GM19351 (cell line): ENCODE data around the gene OXSR1.
A peak's percentile ranks its signal among the peaks of the same experiment; 100 is the strongest.

Source experiments
- ATAC-seq: cut with Tn5 transposase; IDR thresholded peaks from one replicate; pipeline ENCODE4 v1.9.1; 2021; ENCODE audit warnings: mild to moderate bottlenecking, moderate library complexity; ENCODE audit not compliant: unreplicated experiment

Gene OXSR1

DNA sequence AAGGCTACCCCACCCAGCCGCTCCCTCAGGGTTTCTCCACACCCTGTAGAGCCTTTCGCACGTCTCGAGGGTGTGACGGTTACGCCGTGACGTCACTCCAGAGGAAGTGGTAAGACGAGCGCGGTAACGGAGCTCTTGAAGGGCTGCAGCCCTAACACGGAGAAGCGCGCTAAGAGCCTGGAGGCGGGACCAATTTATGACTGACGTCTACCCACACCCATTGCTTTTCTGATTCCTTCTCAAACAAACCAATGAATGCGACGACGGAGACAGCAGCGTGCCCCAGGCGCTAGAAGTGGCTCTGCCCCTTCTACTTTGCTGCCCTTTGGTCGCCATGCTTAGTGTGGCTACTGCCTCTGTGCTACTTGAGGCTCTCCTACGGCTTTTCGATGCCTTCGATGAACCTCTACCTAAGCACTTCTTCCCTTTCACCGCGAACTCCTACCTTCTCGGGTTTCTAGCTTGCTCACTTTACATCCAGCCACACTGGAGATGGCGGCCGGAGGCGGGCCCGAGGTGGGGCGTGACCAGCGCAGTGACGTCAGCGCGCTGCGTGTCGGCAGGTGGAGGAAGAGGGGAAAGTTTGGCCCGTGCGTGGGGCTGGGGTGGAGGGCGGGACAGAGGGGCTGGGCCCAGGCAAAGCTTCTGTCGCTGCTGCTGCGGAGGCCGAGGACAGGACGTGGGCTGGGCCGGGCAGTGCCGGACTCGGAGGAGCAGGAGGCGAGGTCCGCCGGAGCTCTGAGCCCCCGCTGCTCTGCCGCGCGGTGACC lies at the start of gene OXSR1:
Gene OXSR1 (plus strand): TSS at position 586 of the 770 bp plus-strand sequence. CDS start 340 bp downstream, outside the sequence.
- peak; percentile 88 for ATAC-seq

DNA sequence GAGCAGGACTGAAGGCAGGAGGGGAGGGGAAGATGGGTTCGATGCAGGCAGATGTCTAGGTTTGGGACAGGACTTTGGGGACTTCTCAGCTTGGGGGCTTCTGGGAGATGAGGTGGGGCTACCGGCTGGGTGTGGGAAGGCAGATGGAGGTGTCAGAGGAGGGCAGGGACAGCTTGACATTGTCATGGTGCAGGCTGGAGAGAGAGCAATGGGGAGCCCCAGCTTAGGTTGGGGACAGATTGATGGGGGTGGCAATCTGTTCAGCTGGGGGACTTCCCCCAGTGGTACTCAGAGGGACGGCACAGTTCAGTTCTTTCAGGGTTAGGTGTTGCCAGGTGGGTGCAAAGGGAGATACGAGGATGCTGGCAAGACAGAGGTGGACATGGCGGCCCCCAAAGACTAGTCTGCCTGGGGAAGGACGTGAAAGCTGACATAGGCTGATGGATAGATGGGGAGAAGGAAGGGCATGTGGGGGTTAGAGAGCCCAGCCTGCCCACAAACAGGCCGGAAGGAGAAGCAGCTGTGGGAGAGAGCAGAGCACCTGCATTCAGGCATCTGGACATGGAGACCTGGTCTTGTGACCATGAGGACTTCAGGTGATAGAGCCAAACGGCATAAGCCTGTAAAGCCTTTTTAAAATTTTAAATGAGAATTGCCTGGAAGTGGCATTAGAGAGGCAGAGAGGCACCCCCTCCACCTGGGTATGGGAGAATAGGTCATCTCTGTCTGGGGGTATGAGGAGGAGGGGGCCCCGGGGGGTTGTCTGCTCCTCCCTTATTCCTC lies 49.5 kb upstream of the OXSR1 start:
- no peak for ATAC-seq

- no peak for ATAC-seq
Observed at GRCh38 chr3:38116471-38117162, 48.7 kb upstream of the OXSR1 start.

- ATAC-seq, result no peak
Observed at GRCh38 chr3:38117163-38117716, 48.1 kb upstream of the OXSR1 start.

DNA sequence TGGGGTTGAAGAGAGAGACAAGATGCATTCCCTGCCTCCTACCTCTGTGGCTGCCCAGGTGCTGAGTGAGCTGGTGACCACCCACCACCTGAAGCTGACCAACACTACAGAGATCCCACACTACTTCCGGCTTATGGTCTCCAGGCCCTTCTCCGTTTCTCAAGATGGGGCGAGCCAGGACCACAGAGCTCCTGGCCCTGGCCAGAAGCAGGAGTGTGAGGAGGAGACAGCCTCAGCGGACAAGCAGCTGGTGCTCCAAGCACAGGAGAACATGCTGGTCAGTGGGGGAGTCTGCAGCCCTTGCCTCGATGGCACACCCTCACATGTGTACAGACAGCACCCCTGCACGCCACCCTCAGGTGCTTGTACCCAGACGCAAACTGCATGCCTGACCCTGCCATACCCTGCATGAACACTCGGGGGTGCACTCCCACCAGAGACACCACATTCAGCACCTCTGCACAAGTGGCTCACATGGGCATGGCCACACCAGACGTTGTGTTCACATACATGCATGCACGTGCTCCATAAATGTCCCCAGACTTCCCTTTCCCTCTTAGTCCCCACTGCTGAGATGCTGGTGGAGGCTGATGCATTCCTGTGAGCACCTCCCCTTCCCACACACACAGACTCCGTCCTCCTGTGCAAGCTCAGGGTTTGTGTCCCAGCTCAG lies 47.5 kb upstream of the OXSR1 start:
- peak; percentile 87 for ATAC-seq

GRCh38 chr3:38118421-38119247 lies 46.7 kb upstream of the OXSR1 start:
- ATAC-seq, result peak; percentile 2

GRCh38 chr3:38119248-38119544 lies 46.1 kb upstream of the OXSR1 start:
- ATAC-seq, result no peak

- ATAC-seq, result no peak
Observed at GRCh38 chr3:38119821-38120692, 45.3 kb upstream of the OXSR1 start.

- no peak for ATAC-seq
Observed at GRCh38 chr3:38120693-38121450, 44.5 kb upstream of the OXSR1 start.

DNA sequence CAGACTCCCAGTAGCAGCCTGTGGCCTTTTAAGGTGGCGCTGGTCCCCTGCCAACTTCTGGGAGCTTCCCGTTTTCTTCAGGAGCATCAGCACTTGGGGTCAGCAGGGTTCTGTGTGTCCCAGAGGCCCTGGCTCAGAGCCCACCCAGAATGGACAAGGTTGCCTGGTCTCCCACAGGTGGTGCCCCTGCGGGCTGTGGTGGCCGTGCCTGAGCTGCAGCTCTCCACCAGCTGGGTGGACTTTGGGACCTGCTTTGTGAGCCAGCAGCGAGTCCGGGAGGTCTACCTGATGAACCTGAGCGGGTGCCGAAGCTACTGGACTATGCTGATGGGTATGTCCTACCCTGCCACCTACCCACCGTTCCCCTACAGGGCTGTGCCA lies 43.9 kb upstream of the OXSR1 start:
- ATAC-seq, result no peak

GRCh38 chr3:38121832-38122461 lies 43.4 kb upstream of the OXSR1 start:
- no peak for ATAC-seq

- ATAC-seq, result no peak
Observed at GRCh38 chr3:38122712-38123290, 42.5 kb upstream of the OXSR1 start.

- ATAC-seq, result no peak
Observed at GRCh38 chr3:38124324-38125122, 40.8 kb upstream of the OXSR1 start.

DNA sequence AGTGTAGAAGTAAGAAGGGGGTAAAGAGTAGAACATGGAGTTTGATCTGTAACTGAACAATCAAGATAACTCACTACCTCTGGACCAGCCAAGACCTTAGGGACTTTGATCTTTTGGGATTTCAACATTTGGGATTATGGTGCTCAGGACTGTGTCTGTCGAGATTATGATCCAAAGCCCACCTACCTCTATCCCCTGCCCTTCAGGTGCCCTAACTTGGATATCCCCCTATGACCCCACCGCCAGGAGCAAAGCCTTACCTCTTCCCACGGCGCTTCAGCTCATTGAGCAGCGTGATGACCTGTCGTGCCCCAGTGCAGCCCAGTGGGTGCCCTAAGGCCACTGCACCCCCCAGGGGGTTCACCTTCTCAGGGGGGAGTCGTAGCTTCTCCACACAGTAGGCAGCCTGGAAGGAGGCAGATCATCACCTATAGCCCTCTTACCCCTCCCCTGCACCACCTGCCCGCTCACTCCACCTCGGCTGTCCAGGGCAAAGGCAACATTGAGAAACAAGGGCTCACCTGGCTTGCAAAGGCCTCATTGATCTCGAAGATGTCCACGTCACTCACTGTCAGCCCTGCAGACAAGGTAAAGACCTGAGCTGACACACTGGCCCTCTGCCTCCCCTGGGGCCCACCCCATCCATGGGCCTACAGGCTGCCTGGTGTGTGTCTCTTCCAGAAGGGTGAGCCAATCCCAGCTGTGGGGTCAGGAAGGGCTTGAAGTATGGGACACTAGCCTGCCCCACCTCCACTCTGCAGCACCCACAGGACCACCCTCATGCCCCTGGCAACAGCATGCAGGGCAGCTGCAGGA lies 39.8 kb upstream of the OXSR1 start:
- no peak for ATAC-seq

DNA sequence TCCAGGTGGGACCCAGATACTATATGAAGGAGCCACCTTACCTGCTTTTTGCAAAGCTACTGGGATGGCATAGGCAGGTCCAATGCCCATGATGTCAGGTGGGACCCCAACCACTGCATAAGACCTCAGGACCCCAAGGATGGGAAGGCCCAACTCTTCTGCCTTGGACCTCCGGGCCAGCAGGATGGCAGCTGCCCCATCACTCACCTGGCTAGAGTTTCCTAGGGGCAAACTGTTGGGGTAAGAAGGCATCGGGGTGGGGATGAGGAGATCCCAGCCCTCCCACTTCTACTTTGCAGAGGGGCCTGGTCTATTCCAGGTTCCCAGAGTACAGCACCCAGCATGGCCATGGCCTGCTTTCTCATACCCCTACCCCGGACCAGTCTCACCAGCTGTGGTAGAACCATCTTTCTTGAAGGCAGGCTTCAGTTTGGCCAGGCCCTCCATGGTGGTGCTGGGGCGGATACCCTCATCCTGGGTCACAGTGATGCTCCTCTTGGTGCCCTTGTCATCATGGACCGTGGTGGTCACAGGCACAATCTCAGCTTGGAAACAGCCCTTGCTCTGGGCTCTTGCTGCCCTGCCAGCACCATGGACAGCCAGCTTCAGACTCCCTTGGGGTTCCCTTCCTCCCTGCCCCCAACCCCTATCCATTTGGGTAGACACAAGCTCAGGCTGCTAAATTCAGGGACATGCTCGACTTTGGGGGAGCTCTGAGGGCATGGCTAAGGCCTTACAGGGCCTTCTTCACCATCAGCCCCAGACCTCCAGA lies 39.0 kb upstream of the OXSR1 start:
- ATAC-seq, result no peak
